SJCRH30 (cell line): Measurements from ENCODE around the gene PLAAT1. TPM values are rescaled to one million over a fixed set of nuclear protein-coding genes. Genes with fewer than 3 reads are reported as not detected.
A peak's percentile ranks its signal among the peaks of the same experiment; 100 is the strongest.

Experiments
- DNase-seq, 2 experiments: peaks; one replicate each; pipeline ENCODE4 v3.0.0-alpha.2; 2015 to 2020
- H3K27ac ChIP-seq: fragments of 250-450 bp; sonication (Bioruptor Pico); 2 replicates; pipeline ENCODE4 v1.5.1; 2020; ENCODE audit warnings: mild to moderate bottlenecking, moderate library complexity
- H3K27me3 ChIP-seq: fragments of 250-450 bp; sonication (Bioruptor Pico); 2 replicates; pipeline ENCODE4 v1.5.1; 2020; ENCODE audit warnings: mild to moderate bottlenecking, moderate library complexity
- H3K36me3 ChIP-seq: fragments of 250-450 bp; sonication (Bioruptor Pico); 2 replicates; pipeline ENCODE4 v1.5.1; 2020; ENCODE audit warnings: mild to moderate bottlenecking, moderate library complexity
- H3K4me1 ChIP-seq: fragments of 250-450 bp; sonication (Bioruptor Pico); 2 replicates; pipeline ENCODE4 v1.5.1; 2020; ENCODE audit warnings: mild to moderate bottlenecking, moderate library complexity
- H3K4me3 ChIP-seq: fragments of 250-450 bp; sonication (Bioruptor Pico); 2 replicates; pipeline ENCODE4 v1.5.1; 2020; ENCODE audit warnings: mild to moderate bottlenecking, moderate library complexity
- H3K9me3 ChIP-seq: fragments of 250-450 bp; sonication (Bioruptor Pico); replicated peaks from 2 replicates; pipeline ENCODE4 v1.5.1; 2020; ENCODE audit warnings: mild to moderate bottlenecking, moderate library complexity
- total RNA-seq: library from RNA; depleted of rRNA; stranded (reverse); fragments of >200 nt; shearing (Covaris generic); gene quantifications from 2 replicates; pipeline ENCODE4 v1.2.3, GENCODE V29; 2014

PLAAT1 gene
- total RNA-seq, 1 experiment from 2014 or later, result 27.1 TPM

- DNase-seq, result no peak
- Histone ChIP-seq H3K27ac (no peak overlapping the region), H3K36me3 (no peaks in the 10 kb centered on the region), H3K9me3 (no peaks in the 10 kb centered on the region; the same call in 1 of the 2 replicates), H3K4me3 (no peak overlapping the region), H3K4me1 (no peaks in the 10 kb centered on the region), H3K27me3 (no peaks in the 10 kb centered on the region)
Observed at GRCh38 chr3:193231201-193231600, 9.8 kb upstream of the PLAAT1 start.

GRCh38 chr3:193236599-193236998, 4.4 kb upstream of the PLAAT1 start:
- Histone ChIP-seq H3K27me3 (no peaks in the 10 kb centered on the region), H3K9me3 (no peaks in the 10 kb centered on the region), H3K4me3 (no peak overlapping the region), H3K4me1 (peaks cover 5% of the 10 kb centered on the region; the same call in 1 of the 2 replicates), H3K36me3 (no peaks in the 10 kb centered on the region), H3K27ac (no peak overlapping the region)
- DNase-seq, result no peak

- Histone ChIP-seq H3K27ac (no peak overlapping the region), H3K9me3 (no peaks in the 10 kb centered on the region), H3K4me1 (peaks cover 5% of the 10 kb centered on the region; the same call in 1 of the 2 replicates), H3K36me3 (no peaks in the 10 kb centered on the region), H3K27me3 (no peaks in the 10 kb centered on the region), H3K4me3 (no peak overlapping the region)
- no peak for DNase-seq
Observed at GRCh38 chr3:193237030-193237429, 4.0 kb upstream of the PLAAT1 start.

- peak overlapping the region; percentile 88 for H3K27ac ChIP-seq
- no peaks in the 10 kb centered on the region for H3K27me3 ChIP-seq
- peaks cover 9% of the 10 kb centered on the region; the same call in 1 of the 2 replicates for H3K4me1 ChIP-seq
- no peaks in the 10 kb centered on the region for H3K36me3 ChIP-seq
- DNase-seq, result peak; percentile 70 to 74
- peak overlapping the region; percentile 71 for H3K4me3 ChIP-seq
- H3K9me3 ChIP-seq, result no peaks in the 10 kb centered on the region
Observed at GRCh38 chr3:193240436-193240849, 579 bp upstream of the PLAAT1 start.

GRCh38 chr3:193241716-193242115, 694 bp downstream of the PLAAT1 start:
- DNase-seq, result peak; percentile 26 to 55
- Histone ChIP-seq H3K36me3 (no peaks in the 10 kb centered on the region; the same call in 1 of the 2 replicates), H3K4me3 (peak overlapping the region; percentile 71), H3K9me3 (no peaks in the 10 kb centered on the region), H3K27me3 (no peaks in the 10 kb centered on the region), H3K27ac (peak overlapping the region; percentile 88), H3K4me1 (peaks cover 9% of the 10 kb centered on the region; the same call in 1 of the 2 replicates)

GRCh38 chr3:193243571-193243970, 2.5 kb downstream of the PLAAT1 start:
- Histone ChIP-seq H3K36me3 (no peaks in the 10 kb centered on the region; the same call in none of the 2 replicates), H3K4me1 (peaks cover 9% of the 10 kb centered on the region; the same call in 1 of the 2 replicates), H3K27me3 (no peaks in the 10 kb centered on the region), H3K9me3 (peaks cover 3% of the 10 kb centered on the region), H3K27ac (peak overlapping the region; percentile 88; the same call in 1 of the 2 replicates), H3K4me3 (peak overlapping the region; percentile 71)
- no peak for DNase-seq

- H3K4me3 ChIP-seq, result no peak overlapping the region
- H3K27ac ChIP-seq, result no peak overlapping the region
- H3K9me3 ChIP-seq, result peaks cover 19% of the 10 kb centered on the region
- peaks cover 21% of the 10 kb centered on the region for H3K36me3 ChIP-seq
- no peak for DNase-seq
- H3K4me1 ChIP-seq, result no peaks in the 10 kb centered on the region
- no peaks in the 10 kb centered on the region for H3K27me3 ChIP-seq
Observed at GRCh38 chr3:193248848-193249468, 7.9 kb downstream of the PLAAT1 start.

GRCh38 chr3:193250492-193250891, 9.5 kb downstream of the PLAAT1 start:
- Histone ChIP-seq H3K27ac (no peak overlapping the region), H3K4me3 (no peak overlapping the region), H3K9me3 (peaks cover 19% of the 10 kb centered on the region), H3K27me3 (no peaks in the 10 kb centered on the region), H3K4me1 (no peaks in the 10 kb centered on the region), H3K36me3 (peaks cover 23% of the 10 kb centered on the region)
- no peak for DNase-seq

GRCh38 chr3:193253986-193254660, 13.1 kb downstream of the PLAAT1 start:
- peaks cover 10% of the 10 kb centered on the region for H3K9me3 ChIP-seq
- H3K27me3 ChIP-seq, result no peaks in the 10 kb centered on the region
- no peak for DNase-seq
- H3K4me3 ChIP-seq, result no peak overlapping the region
- H3K36me3 ChIP-seq, result peaks cover 56% of the 10 kb centered on the region
- H3K4me1 ChIP-seq, result no peaks in the 10 kb centered on the region; the same call in 1 of the 2 replicates
- H3K27ac ChIP-seq, result no peak overlapping the region

GRCh38 chr3:193261970-193262369, 20.9 kb downstream of the PLAAT1 start:
- no peak for DNase-seq

GRCh38 chr3:193262707-193263106, 21.7 kb downstream of the PLAAT1 start:
- Histone ChIP-seq H3K36me3 (peaks cover 40% of the 10 kb centered on the region), H3K4me1 (no peaks in the 10 kb centered on the region; the same call in 1 of the 2 replicates), H3K9me3 (no peaks in the 10 kb centered on the region), H3K4me3 (no peak overlapping the region), H3K27me3 (no peaks in the 10 kb centered on the region), H3K27ac (no peak overlapping the region)
- no peak for DNase-seq

More at GRCh38 chr3:193261970-193262369, 20.9 kb downstream of the PLAAT1 start:
- H3K36me3 ChIP-seq, result peaks cover 43% of the 10 kb centered on the region
- H3K27ac ChIP-seq, result no peak overlapping the region
- H3K4me1 ChIP-seq, result no peaks in the 10 kb centered on the region; the same call in 1 of the 2 replicates
- H3K9me3 ChIP-seq, result no peaks in the 10 kb centered on the region
- H3K27me3 ChIP-seq, result no peaks in the 10 kb centered on the region
- no peak overlapping the region for H3K4me3 ChIP-seq

GRCh38 chr3:193269343-193270028, 28.5 kb downstream of the PLAAT1 start:
- DNase-seq, result peak in 1 of 2 experiments; percentile 6
- Histone ChIP-seq H3K36me3 (peaks cover 31% of the 10 kb centered on the region; the same call in 1 of the 2 replicates), H3K4me1 (peaks cover 19% of the 10 kb centered on the region), H3K9me3 (no peaks in the 10 kb centered on the region), H3K27ac (peak overlapping the region; percentile 10; the same call in 1 of the 2 replicates), H3K27me3 (no peaks in the 10 kb centered on the region), H3K4me3 (no peak overlapping the region)

- H3K27me3 ChIP-seq, result no peaks in the 10 kb centered on the region
- no peak overlapping the region for H3K4me3 ChIP-seq
- peak in 1 of 2 experiments; percentile 53 for DNase-seq
- H3K9me3 ChIP-seq, result 0 out of 2 replicates have a peak, but pooled peaks cover 1% of the 10 kb centered on the region
- H3K27ac ChIP-seq, result peak overlapping the region; percentile 43
- peaks cover 19% of the 10 kb centered on the region for H3K4me1 ChIP-seq
- peaks cover 23% of the 10 kb centered on the region; the same call in 1 of the 2 replicates for H3K36me3 ChIP-seq
Observed at GRCh38 chr3:193270451-193270850, 29.4 kb downstream of the PLAAT1 start.

- DNase-seq, result peak in 1 of 2 experiments; percentile 45
- Histone ChIP-seq H3K9me3 (0 out of 2 replicates have a peak, but pooled peaks cover 3% of the 10 kb centered on the region), H3K27me3 (no peaks in the 10 kb centered on the region), H3K36me3 (peaks cover 16% of the 10 kb centered on the region; the same call in 1 of the 2 replicates), H3K4me3 (no peak overlapping the region), H3K27ac (peak overlapping the region; percentile 43), H3K4me1 (peaks cover 19% of the 10 kb centered on the region)
Observed at GRCh38 chr3:193271101-193271840, 30.2 kb downstream of the PLAAT1 start.
